Measurements from ENCODE around the gene PPP2R2C. TPM values are rescaled to one million over a fixed set of nuclear protein-coding genes. Genes with fewer than 3 reads are reported as not detected.
A peak's percentile ranks its signal among the peaks of the same experiment; 100 is the strongest.

PPP2R2C gene
- total RNA-seq, 1 experiment from 2014 or later = not detected

DNA sequence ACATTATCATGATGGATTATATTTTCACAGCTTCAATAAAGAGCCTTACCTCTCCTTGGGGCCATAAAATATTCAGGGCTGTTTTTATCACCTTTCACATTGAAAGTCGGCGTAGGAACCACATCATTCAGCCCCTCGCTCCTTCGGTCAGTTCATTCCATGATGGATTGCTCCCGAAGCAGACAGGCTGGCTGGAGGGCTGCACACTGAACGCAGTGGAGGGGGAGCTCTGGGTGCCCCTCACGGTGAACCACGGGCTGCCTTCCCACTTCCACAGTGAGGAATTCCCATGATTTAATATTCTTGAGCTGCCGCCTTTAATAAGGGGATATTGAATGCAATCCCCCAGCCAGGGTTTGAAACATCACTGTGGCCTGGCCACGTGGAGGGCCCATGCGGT, 16.0 kb downstream of the PPP2R2C start:
- intact Hi-C loops (cut with micrococcal nuclease; ENCODE audit: unreplicated experiment) = no loop called here
- DNase-seq (ENCODE audit: low spot score) = no peak
- ChIA-PET POLR2A (ENCODE audit: low non-redundant PET) (no interaction called here), CTCF (interaction anchor here (0.6 kb wide), 1 partner anchor 256 kb away, joined by 4 read pairs; no protein-coding TSS in a partner anchor)
- Histone ChIP-seq H3K27me3 (replicated peaks; ENCODE audit: insufficient read depth, low read depth, low read length, poor library complexity) (peaks cover 97% of the 10 kb centered on the region), H3K36me3 (ENCODE audit: insufficient read depth, low read length, poor library complexity, severe bottlenecking) (no peaks in the 10 kb centered on the region), H3K4me1 (ENCODE audit: insufficient read depth, low read length, poor library complexity, severe bottlenecking) (no peaks in the 10 kb centered on the region), H3K4me3 (ENCODE audit: low read depth, low read length, poor library complexity, severe bottlenecking) (no peak overlapping the region), H3K9me3 (ENCODE audit: low read depth, low read length, poor library complexity, severe bottlenecking) (no peaks in the 10 kb centered on the region), H3K27ac (ENCODE audit: low read depth, low read length, poor library complexity, severe bottlenecking) (no peak overlapping the region)
- BruUV-seq (replicated peaks) = no TSS peak
- no peak for TF ChIP-seq EZH2 (IDR thresholded peaks at IDR 0.05; ENCODE audit: borderline replicate concordance, low read depth, low read length, poor library complexity, severe bottlenecking)
- TF ChIP-seq, protein P1, sequence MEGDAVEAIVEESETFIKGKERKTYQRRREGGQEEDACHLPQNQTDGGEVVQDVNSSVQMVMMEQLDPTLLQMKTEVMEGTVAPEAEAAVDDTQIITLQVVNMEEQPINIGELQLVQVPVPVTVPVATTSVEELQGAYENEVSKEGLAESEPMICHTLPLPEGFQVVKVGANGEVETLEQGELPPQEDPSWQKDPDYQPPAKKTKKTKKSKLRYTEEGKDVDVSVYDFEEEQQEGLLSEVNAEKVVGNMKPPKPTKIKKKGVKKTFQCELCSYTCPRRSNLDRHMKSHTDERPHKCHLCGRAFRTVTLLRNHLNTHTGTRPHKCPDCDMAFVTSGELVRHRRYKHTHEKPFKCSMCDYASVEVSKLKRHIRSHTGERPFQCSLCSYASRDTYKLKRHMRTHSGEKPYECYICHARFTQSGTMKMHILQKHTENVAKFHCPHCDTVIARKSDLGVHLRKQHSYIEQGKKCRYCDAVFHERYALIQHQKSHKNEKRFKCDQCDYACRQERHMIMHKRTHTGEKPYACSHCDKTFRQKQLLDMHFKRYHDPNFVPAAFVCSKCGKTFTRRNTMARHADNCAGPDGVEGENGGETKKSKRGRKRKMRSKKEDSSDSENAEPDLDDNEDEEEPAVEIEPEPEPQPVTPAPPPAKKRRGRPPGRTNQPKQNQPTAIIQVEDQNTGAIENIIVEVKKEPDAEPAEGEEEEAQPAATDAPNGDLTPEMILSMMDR (conservative IDR thresholded peaks at IDR 0.05; ENCODE audit: low read depth, low read length) = no peak

DNA sequence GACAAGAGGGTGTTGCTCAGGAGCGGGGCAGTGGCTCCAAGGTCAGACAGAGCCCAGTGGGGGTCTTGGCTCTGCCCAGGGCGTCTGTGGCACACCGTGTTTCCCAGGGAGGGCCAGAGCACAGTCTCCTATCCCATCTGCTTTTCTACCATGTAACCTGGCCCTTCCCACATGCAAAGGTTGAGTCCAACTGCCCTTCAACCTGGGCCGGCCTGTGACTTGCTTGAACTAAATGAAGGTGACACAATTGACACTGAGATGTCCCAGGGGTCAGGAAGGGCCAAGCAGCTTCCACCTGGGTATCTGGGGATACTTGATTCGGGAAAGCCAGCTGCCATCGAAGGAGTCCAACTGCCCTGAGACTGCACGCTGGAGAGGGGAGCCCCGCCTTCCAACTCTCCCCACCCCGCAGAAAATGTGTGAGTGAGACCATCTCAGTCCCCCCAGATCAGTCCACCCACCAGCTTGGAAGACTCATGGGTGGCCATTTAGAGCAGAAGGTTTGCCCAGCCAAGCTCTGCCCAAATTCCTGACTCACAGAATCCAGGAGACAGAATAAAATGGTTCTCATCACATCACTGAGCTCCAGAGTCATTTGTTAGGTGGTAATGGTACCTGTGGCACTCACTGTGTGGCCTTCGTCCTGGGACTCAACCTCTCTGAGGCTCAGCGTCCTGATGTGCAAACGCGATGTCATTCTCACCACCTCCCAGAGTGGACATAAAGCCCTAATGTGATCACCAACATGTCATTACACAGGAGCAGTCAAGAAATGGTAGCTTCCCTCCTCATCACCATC, 18.1 kb downstream of the PPP2R2C start:
- Histone ChIP-seq H3K27ac (ENCODE audit: low read depth, low read length, poor library complexity, severe bottlenecking) (no peak overlapping the region), H3K9me3 (ENCODE audit: low read depth, low read length, poor library complexity, severe bottlenecking) (no peaks in the 10 kb centered on the region), H3K4me3 (ENCODE audit: low read depth, low read length, poor library complexity, severe bottlenecking) (no peak overlapping the region), H3K36me3 (ENCODE audit: insufficient read depth, low read length, poor library complexity, severe bottlenecking) (no peaks in the 10 kb centered on the region), H3K4me1 (ENCODE audit: insufficient read depth, low read length, poor library complexity, severe bottlenecking) (no peaks in the 10 kb centered on the region), H3K27me3 (replicated peaks; ENCODE audit: insufficient read depth, low read depth, low read length, poor library complexity) (peaks cover 97% of the 10 kb centered on the region)
- ChIA-PET CTCF (no interaction called here), POLR2A (ENCODE audit: low non-redundant PET) (no interaction called here)
- intact Hi-C loops (cut with micrococcal nuclease; ENCODE audit: unreplicated experiment) = no loop called here
- DNase-seq (ENCODE audit: low spot score) = no peak
- no TSS peak for BruUV-seq (replicated peaks)
- no peak for TF ChIP-seq EZH2 (IDR thresholded peaks at IDR 0.05; ENCODE audit: borderline replicate concordance, low read depth, low read length, poor library complexity, severe bottlenecking)
- TF ChIP-seq, protein P1 (conservative IDR thresholded peaks at IDR 0.05; ENCODE audit: low read depth, low read length) = no peak

DNA sequence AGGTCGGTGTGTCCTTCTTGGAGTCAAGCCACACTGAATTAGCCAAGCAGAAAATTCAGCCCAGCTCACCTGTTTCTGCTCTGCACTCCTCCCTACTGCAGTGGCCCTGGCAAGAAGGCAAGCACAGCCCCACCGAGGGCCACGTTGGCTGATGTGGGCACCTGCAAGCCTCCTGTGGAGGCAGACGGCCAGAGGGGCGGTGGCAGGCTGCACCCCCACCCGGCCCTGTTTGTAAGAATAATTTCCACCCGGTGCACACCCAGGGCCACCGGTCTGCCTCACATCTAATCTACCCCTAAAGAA, 18.8 kb downstream of the PPP2R2C start:
- no TSS peak for BruUV-seq (replicated peaks)
- Histone ChIP-seq H3K4me1 (ENCODE audit: insufficient read depth, low read length, poor library complexity, severe bottlenecking) (no peaks in the 10 kb centered on the region), H3K27me3 (replicated peaks; ENCODE audit: insufficient read depth, low read depth, low read length, poor library complexity) (peaks cover 97% of the 10 kb centered on the region), H3K9me3 (ENCODE audit: low read depth, low read length, poor library complexity, severe bottlenecking) (no peaks in the 10 kb centered on the region), H3K4me3 (ENCODE audit: low read depth, low read length, poor library complexity, severe bottlenecking) (no peak overlapping the region), H3K27ac (ENCODE audit: low read depth, low read length, poor library complexity, severe bottlenecking) (no peak overlapping the region), H3K36me3 (ENCODE audit: insufficient read depth, low read length, poor library complexity, severe bottlenecking) (no peaks in the 10 kb centered on the region)
- CTCF ChIA-PET = no interaction called here
- POLR2A ChIA-PET (ENCODE audit: low non-redundant PET) = no interaction called here
- TF ChIP-seq, protein P1 (conservative IDR thresholded peaks at IDR 0.05; ENCODE audit: low read depth, low read length) = no peak
- peak; percentile 51 for TF ChIP-seq EZH2 (IDR thresholded peaks at IDR 0.05; ENCODE audit: borderline replicate concordance, low read depth, low read length, poor library complexity, severe bottlenecking)
- intact Hi-C loops (cut with micrococcal nuclease; ENCODE audit: unreplicated experiment) = no loop called here
- DNase-seq (ENCODE audit: low spot score) = no peak
